K562 (cell line): ENCODE results near the gene ARHGEF40. TPM values are rescaled to one million over a fixed set of nuclear protein-coding genes. Genes with fewer than 3 reads are reported as not detected.

Source experiments
- BCOR ChIP-seq: fragments of 450-650 bp; IDR thresholded peaks from 2 replicates; pipeline ENCODE4 v1.6.1; 2016
- BHLHE40 ChIP-seq: IDR thresholded peaks from 2 replicates; pipeline ENCODE4 v1.6.1; 2011; ENCODE audit warnings: low read length, improper control_type of control experiment
- ETV1 ChIP-seq: fragments of 450-650 bp; conservative IDR thresholded peaks from 2 replicates; pipeline ENCODE4 v1.6.1; 2016; ENCODE audit warnings: missing genetic modification characterization, control low read depth, low read depth, missing compliant biosample characterization
- GTF2F1 ChIP-seq: IDR thresholded peaks from 2 replicates; pipeline ENCODE4 v1.6.1; 2011; ENCODE audit warnings: low read depth, low read length, improper control_type of control experiment
- GTF3C2 ChIP-seq: IDR thresholded peaks from 3 replicates; pipeline ENCODE4 v1.6.1; 2011; ENCODE audit warnings: borderline replicate concordance, mild to moderate bottlenecking, moderate library complexity; ENCODE audit not compliant: insufficient read length; ENCODE audit errors: extremely low read depth
- NCOA4 ChIP-seq: fragments of 450-650 bp; IDR thresholded peaks from 2 replicates; pipeline ENCODE4 v1.6.1; 2018; ENCODE audit warnings: mild to moderate bottlenecking; ENCODE audit not compliant: partially characterized antibody
- NFRKB ChIP-seq: fragments of 450-650 bp; IDR thresholded peaks from 2 replicates; pipeline ENCODE4 v1.6.1; 2016; ENCODE audit warnings: low read depth
- NR3C1 ChIP-seq: sonication (generic); formaldehyde crosslinking; IDR thresholded peaks from 2 replicates; pipeline ENCODE4 v1.8.1; 2022; ENCODE audit warnings: missing genetic modification reagents
- SMARCB1 ChIP-seq: IDR thresholded peaks from 2 replicates; pipeline ENCODE4 v1.6.1; 2011; ENCODE audit warnings: improper control_type of control experiment, low read depth; ENCODE audit not compliant: insufficient read length
- SMC3 ChIP-seq: conservative IDR thresholded peaks from 2 replicates; pipeline ENCODE4 v1.6.1; 2011; ENCODE audit warnings: low read depth, low read length, improper control_type of control experiment; ENCODE audit not compliant: insufficient read depth
- ZBTB43 ChIP-seq: sonication (generic); formaldehyde crosslinking; IDR thresholded peaks from 2 replicates; pipeline ENCODE4 v1.8.0; 2023; ENCODE audit warnings: mild to moderate bottlenecking, missing genetic modification reagents
- ZFPM2 ChIP-seq: fragments of 250-450 bp; sonication (Bioruptor Pico); IDR thresholded peaks from 2 replicates; pipeline ENCODE4 v1.5.1; 2022; ENCODE audit warnings: mild to moderate bottlenecking
- ZNF224 ChIP-seq: sonication (generic); formaldehyde crosslinking; IDR thresholded peaks from 2 replicates; pipeline ENCODE4 v1.8.0; 2022; ENCODE audit warnings: mild to moderate bottlenecking, missing genetic modification reagents
- ZNF592 ChIP-seq: fragments of 450-650 bp; IDR thresholded peaks from 2 replicates; pipeline ENCODE4 v1.6.1; 2017; ENCODE audit warnings: antibody characterized with exemption, mild to moderate bottlenecking
- ZNF639 ChIP-seq, 2 experiments: fragments of 200-800 bp in 1 of 2; sonication (Bioruptor generic) in 1 of 2; sonication (generic) in 1 of 2; formaldehyde crosslinking in 1 of 2; IDR thresholded peaks in 1 of 2; conservative IDR thresholded peaks in 1 of 2; 2 replicates each; pipeline versions ENCODE4 v1.5.0 to v1.6.1; 2016 to 2020; ENCODE audit warnings: missing compliant biosample characterization in 1 of 2, missing genetic modification characterization in 1 of 2, missing genetic modification reagents in 1 of 2
- ZNF668 ChIP-seq: fragments of 250-450 bp; sonication (Bioruptor Pico); IDR thresholded peaks from 2 replicates; pipeline ENCODE4 v1.8.0; 2022; ENCODE audit warnings: mild to moderate bottlenecking, inconsistent platforms
- polyA plus RNA-seq, 8 experiments: library from polyadenylated mRNA; depleted of rRNA in 4 of 8; stranded (reverse) in 5 of 8; unstranded in 3 of 8; fragments of >200 nt; fragmentation: Nextera tagmentation in 2 of 8; fragmentation: Illumina TruSeq in 1 of 8; extraction: Ambion mirVana in 2 of 8; extraction: Trizol in 1 of 8; gene quantifications; 2 replicates each; pipeline versions ENCODE4 v1.2.1 to v1.2.3, GENCODE V29; 2011 to 2014; ENCODE audit warnings: inconsistent platforms in 1 of 8, missing spikeins in 1 of 8
- total RNA-seq, 7 experiments: library from RNA; depleted of rRNA in 6 of 7; stranded (reverse); fragments of >200 nt in 6 of 7; fragmentation: Illumina TruSeq in 2 of 7; extraction: Trizol in 2 of 7; gene quantifications; 2 replicates each; pipeline versions ENCODE4 v1.2.1 to v1.2.3, GENCODE V29; 2011 to 2021; ENCODE audit warnings: low replicate concordance in 1 of 7

The ARHGEF40 gene
- total and polyA plus RNA-seq, 9 of the 15 experiments (the other 6 are each of a cell fraction or from before 2014, with no cell fraction given) = 0.42 to 6.3 (median 3.8) TPM

- no peak for TF ChIP-seq ZNF224 (CRISPR knock-in tag)
- TF ChIP-seq ETV1 (tag) = no peak
- no peak for TF ChIP-seq BHLHE40
- TF ChIP-seq GTF2F1 = no peak
- peak; percentile 99 for TF ChIP-seq SMC3
- TF ChIP-seq NFRKB = no peak
- no peak for TF ChIP-seq GTF3C2
- TF ChIP-seq SMARCB1 = no peak
- no peak for TF ChIP-seq ZNF639 (CRISPR knock-in tag; conservative IDR thresholded peaks at IDR 0.05 in 1 of 2, IDR thresholded peaks at IDR 0.05 in 1 of 2)
- TF ChIP-seq ZFPM2 (CRISPR knock-in tag) = no peak
- TF ChIP-seq ZNF592 = peak; percentile 88
- no peak for TF ChIP-seq ZBTB43
- TF ChIP-seq NR3C1 = no peak
- TF ChIP-seq NCOA4 = no peak
- TF ChIP-seq BCOR = no peak
- TF ChIP-seq ZNF668 (CRISPR knock-in tag) = no peak
Observed at GRCh38 chr14:21092273-21093011, 22.3 kb downstream of the ARHGEF40 start (continued).
